K562 (cell line): ENCODE data around the gene CCL5. TPM values are rescaled to one million over a fixed set of nuclear protein-coding genes. Genes with fewer than 3 reads are reported as not detected.

ENCODE experiments used
- ATAC-seq: fragments of 200-7000 bp; cut with Tn5 transposase; 3 replicates; pipeline ENCODE4 v1.9.1; 2020; ENCODE audit warnings: moderate library complexity
- BruUV-seq: library from RNA; stranded (reverse); fragments of 400-500 nt; replicated peaks from 2 replicates; lab custom pipeline; 2021; lab: Mats Ljungman, UMichigan
- CTCF ChIA-PET: fragments of 300-600 bp; formaldehyde crosslinking; extraction: SDS; loops from one replicate; lab custom pipeline; 2021; ENCODE audit warnings: low intra/inter-chr PET ratio; lab: Yijun Ruan, JAX
- POLR2A ChIA-PET: fragments of 300-600, 350-650 bp; sonication (Branson Sonifier 250); formaldehyde crosslinking; extraction: SDS; loops from one replicate; lab custom pipeline; 2021; ENCODE audit warnings: antibody characterized with exemption, inconsistent platforms; lab: Yijun Ruan, JAX
- DNase-seq, 4 experiments: peaks; one replicate each; pipeline versions ENCODE4 v3.0.0 to v3.0.0-alpha.2; 2011 to 2018; ENCODE audit warnings: low spot score in 3 of 4, mixed read lengths in 3 of 4; ENCODE audit errors: extremely low read depth in 1 of 4
- FAIRE-seq: peaks from 2 replicates; lab custom pipeline; 2011; peaks lifted over from hg19 to GRCh38; lab: Jason Lieb, UNC
- H2AFZ ChIP-seq: 2 replicates; pipeline ENCODE4 v1.6.0; 2011; ENCODE audit warnings: low read depth, low read length, control low read depth, inconsistent platforms
- H3K27ac ChIP-seq: fragments of 200-600 bp; 3 replicates; pipeline ENCODE4 v1.8.0; 2011; ENCODE audit warnings: low read depth, mild to moderate bottlenecking, control low read depth, inconsistent platforms, low read length, moderate library complexity, mixed read lengths; ENCODE audit errors: extremely low read depth
- H3K27me3 ChIP-seq, 2 experiments: fragments of 300-600 bp in 1 of 2; 2 replicates in 1 of 2; 3 replicates in 1 of 2; pipeline versions ENCODE4 v1.6.0 to v1.8.0; 2011; ENCODE audit warnings: inconsistent platforms in 2 of 2, low read length in 2 of 2, mild to moderate bottlenecking in 1 of 2, mixed read lengths in 1 of 2, moderate library complexity in 1 of 2; ENCODE audit not compliant: control insufficient read depth in 2 of 2, insufficient read depth in 2 of 2
- H3K36me3 ChIP-seq: fragments of 300-600 bp; 3 replicates; pipeline ENCODE4 v1.8.0; 2011; ENCODE audit warnings: mild to moderate bottlenecking, low read length, inconsistent platforms; ENCODE audit not compliant: control insufficient read depth, insufficient read depth
- H3K4me1 ChIP-seq, 2 experiments: fragments of 200-600 bp in 1 of 2; replicated peaks in 1 of 2; 2 replicates in 1 of 2; 3 replicates in 1 of 2; pipeline versions ENCODE4 v1.5.1 to v1.8.0; 2011; ENCODE audit warnings: inconsistent platforms in 2 of 2, low read length in 2 of 2, mild to moderate bottlenecking in 1 of 2, mixed read lengths in 1 of 2, moderate library complexity in 1 of 2; ENCODE audit not compliant: control insufficient read depth in 2 of 2, insufficient read depth in 2 of 2
- H3K4me2 ChIP-seq: 2 replicates; pipeline ENCODE4 v1.6.1; 2011; ENCODE audit warnings: low read length, control low read depth, inconsistent platforms, mixed read lengths; ENCODE audit not compliant: insufficient read depth
- H3K4me3 ChIP-seq: fragments of 200-600 bp; sonication (generic), shearing (Covaris generic); 2 replicates; pipeline ENCODE4 v1.5.1; 2016; ENCODE audit warnings: control low read depth, inconsistent platforms
- H3K79me2 ChIP-seq: fragments of 200-600 bp; 3 replicates; pipeline ENCODE4 v1.8.0; 2011; ENCODE audit warnings: low read length, inconsistent platforms; ENCODE audit not compliant: control insufficient read depth, insufficient read depth
- H3K9ac ChIP-seq, 2 experiments: 2 replicates each; pipeline versions ENCODE4 v1.6.0 to v1.6.1; 2011; ENCODE audit warnings: low read depth in 2 of 2, low read length in 2 of 2, control low read depth in 1 of 2, inconsistent platforms in 1 of 2, mild to moderate bottlenecking in 1 of 2, mixed read lengths in 1 of 2; ENCODE audit not compliant: insufficient read depth in 1 of 2
- H3K9me1 ChIP-seq: one replicate; pipeline ENCODE4 v1.6.0; 2011; ENCODE audit warnings: inconsistent platforms, mild to moderate bottlenecking, low read length, moderate library complexity; ENCODE audit not compliant: control insufficient read depth, insufficient read depth
- H3K9me3 ChIP-seq: replicated peaks from 2 replicates; pipeline ENCODE4 v1.5.1; 2011; ENCODE audit warnings: low read depth, low read length, inconsistent platforms; ENCODE audit not compliant: control insufficient read depth, insufficient read depth
- H4K20me1 ChIP-seq: replicated peaks from 2 replicates; pipeline ENCODE4 v1.6.1; 2011; ENCODE audit warnings: low read length, inconsistent platforms, mixed read lengths; ENCODE audit not compliant: control insufficient read depth, insufficient read depth
- BRD9 ChIP-seq: fragments of 450-650 bp; IDR thresholded peaks from 2 replicates; pipeline ENCODE4 v1.6.1; 2018; ENCODE audit warnings: low read depth; ENCODE audit not compliant: partially characterized antibody
- MTF1 ChIP-seq: fragments of 250-450 bp; sonication (Bioruptor Pico); IDR thresholded peaks from 2 replicates; pipeline ENCODE4 v1.9.0; 2021; ENCODE audit warnings: moderate library complexity, mild to moderate bottlenecking, inconsistent platforms, borderline replicate concordance
- SIN3A ChIP-seq, 2 experiments: fragments of 150-350 bp in 1 of 2; IDR thresholded peaks; 2 replicates each; pipeline ENCODE4 v1.6.1; 2011 to 2016; ENCODE audit warnings: borderline replicate concordance in 2 of 2, low read depth in 2 of 2, low read length in 2 of 2, mild to moderate bottlenecking in 2 of 2, moderate library complexity in 2 of 2; ENCODE audit not compliant: control insufficient read depth in 1 of 2
- ZC3H11A ChIP-seq: IDR thresholded peaks from 2 replicates; pipeline ENCODE4 v1.6.1; 2012; ENCODE audit warnings: low read depth, low read length, improper control_type of control experiment
- ZNF184 ChIP-seq: sonication (generic); formaldehyde crosslinking; IDR thresholded peaks from 2 replicates; pipeline ENCODE4 v1.5.0; 2020; ENCODE audit warnings: missing genetic modification reagents
- ZNF668 ChIP-seq: fragments of 250-450 bp; sonication (Bioruptor Pico); IDR thresholded peaks from 2 replicates; pipeline ENCODE4 v1.8.0; 2022; ENCODE audit warnings: mild to moderate bottlenecking, inconsistent platforms
- WGBS: fragments of 100-300 bp; shearing (Covaris generic); methylation state at CpG from one replicate; pipeline ENCODE4 v1.1.6; 2016; ENCODE audit warnings: low coverage, mixed read lengths; ENCODE audit not compliant: insufficient coverage; ENCODE audit errors: missing lambda C conversion rate; 5-methylcytosine and 5-hydroxymethylcytosine counted together
- in situ Hi-C: fragments of 300-500 bp; cut with MboI; formaldehyde crosslinking; loops from 4 replicates; pipeline ENCODE4 v1.15.0; 2018; ENCODE audit warnings: inconsistent platforms, mixed read lengths
- intact Hi-C: fragments of 100-400 bp; cut with micrococcal nuclease; formaldehyde crosslinking; loops from 2 replicates; pipeline ENCODE4 v1.14.2; 2022
- polyA plus RNA-seq, 8 experiments: library from polyadenylated mRNA; depleted of rRNA in 4 of 8; stranded (reverse) in 5 of 8; unstranded in 3 of 8; fragments of >200 nt; fragmentation: Nextera tagmentation in 2 of 8; fragmentation: Illumina TruSeq in 1 of 8; extraction: Ambion mirVana in 2 of 8; extraction: Trizol in 1 of 8; gene quantifications; 2 replicates each; pipeline versions ENCODE4 v1.2.1 to v1.2.3, GENCODE V29; 2011 to 2014; ENCODE audit warnings: inconsistent platforms in 1 of 8, missing spikeins in 1 of 8
- total RNA-seq, 7 experiments: library from RNA; depleted of rRNA in 6 of 7; stranded (reverse); fragments of >200 nt in 6 of 7; fragmentation: Illumina TruSeq in 2 of 7; extraction: Trizol in 2 of 7; gene quantifications; 2 replicates each; pipeline versions ENCODE4 v1.2.1 to v1.2.3, GENCODE V29; 2011 to 2021; ENCODE audit warnings: low replicate concordance in 1 of 7

CCL5 gene
- total and polyA plus RNA-seq, 9 of the 15 experiments (the other 6 are each of a cell fraction or from before 2014, with no cell fraction given), result 0.18 to 0.59 (median 0.45) TPM; not detected in 1

DNA sequence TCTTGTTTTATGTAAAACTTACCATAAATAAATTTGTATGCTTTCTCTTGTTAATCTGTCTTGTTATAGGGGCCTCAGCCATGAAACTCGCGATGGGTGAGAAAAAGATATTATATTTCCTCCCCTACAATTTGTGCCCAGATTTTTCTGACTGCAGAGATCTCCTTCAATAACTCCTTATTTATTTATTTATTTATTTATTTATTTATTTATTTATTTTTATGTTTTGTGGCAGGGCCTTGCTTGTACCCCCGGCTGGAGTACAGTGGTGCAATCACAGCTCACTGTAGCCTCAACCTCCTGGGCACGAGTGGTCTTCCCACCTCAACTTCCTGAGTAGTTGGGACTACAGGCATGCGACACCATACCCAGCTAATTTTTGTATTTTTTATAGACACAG is 23.3 kb upstream of the CCL5 start:
- Histone ChIP-seq H3K27ac (no peak overlapping the region), H3K9me1 (no peaks in the 10 kb centered on the region), H3K36me3 (no peaks in the 10 kb centered on the region), H3K9ac (no peak overlapping the region), H3K4me1 (peaks cover 9 to 14% of the 10 kb centered on the region in 2 experiments; a peak in 4 of 5 replicates), H4K20me1 (no peaks in the 10 kb centered on the region), H3K4me2 (no peak overlapping the region), H3K4me3 (no peak overlapping the region), H3K79me2 (no peaks in the 10 kb centered on the region), H3K9me3 (no peaks in the 10 kb centered on the region), H3K27me3 (no peaks in the 10 kb centered on the region), H2AFZ (no peak overlapping the region)
- FAIRE-seq (no peak), ATAC-seq (no peak), DNase-seq (no peak)
- TF ChIP-seq ZC3H11A (peak; percentile 34; the same call in 1 of the 2 replicates), MTF1 (no peak)
- intact Hi-C loops (no loop called here), in situ Hi-C loops (no loop called here)
- no TSS peak for BruUV-seq
- CTCF ChIA-PET, result no interaction called here
- WGBS, result 85% methylated on average over 5 of the region's 5 CpGs
- POLR2A ChIA-PET, result interaction anchor here (1.4 kb wide), 1 partner anchor 10 kb away, joined by 3 read pairs; no protein-coding TSS in a partner anchor

DNA sequence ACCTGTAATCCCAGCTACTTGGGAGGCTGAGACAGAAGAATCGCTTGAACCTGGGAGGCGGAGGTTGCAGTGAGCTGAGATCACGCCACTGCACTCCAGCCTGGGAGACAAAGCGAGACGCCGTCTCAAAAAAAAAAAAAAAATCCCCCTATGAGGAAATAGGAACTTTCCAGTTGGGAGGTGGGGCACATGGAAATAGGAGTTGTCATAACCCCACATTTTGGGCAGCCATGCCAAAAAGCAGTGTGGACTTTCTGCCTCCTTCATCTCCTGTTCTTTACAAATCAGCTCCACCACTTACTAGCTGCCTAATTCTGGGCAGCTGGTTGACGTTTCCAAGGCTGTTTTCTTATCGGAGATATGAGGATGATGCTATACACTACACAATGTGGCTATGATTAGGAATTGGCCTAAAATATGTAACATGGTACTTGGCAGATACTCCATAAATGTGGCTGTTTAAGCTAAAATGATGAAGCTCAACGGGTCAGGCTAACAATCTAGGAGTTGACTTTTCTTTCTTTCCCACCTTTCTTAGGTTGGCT is 21.5 kb upstream of the CCL5 start:
- peaks cover 9 to 20% of the 10 kb centered on the region in 2 experiments; a peak in 4 of 5 replicates for H3K4me1 ChIP-seq

More for the DNA sequence above, 21.5 kb upstream of the CCL5 start:
- intact Hi-C loops, result no loop called here
- POLR2A ChIA-PET, result interaction anchor here (0.9 to 1.4 kb wide), 3 partner anchors 31 to 52 kb away, joined by 3 to 5 read pairs (median 4); no protein-coding TSS in a partner anchor
- Histone ChIP-seq H3K4me2 (no peak overlapping the region), H3K36me3 (no peaks in the 10 kb centered on the region), H3K9me1 (no peaks in the 10 kb centered on the region), H3K27ac (no peak overlapping the region), H2AFZ (no peak overlapping the region), H4K20me1 (no peaks in the 10 kb centered on the region), H3K79me2 (no peaks in the 10 kb centered on the region), H3K27me3 (no peaks in the 10 kb centered on the region), H3K9me3 (no peaks in the 10 kb centered on the region), H3K4me3 (no peak overlapping the region), H3K9ac (no peak overlapping the region)
- ATAC-seq (no peak), DNase-seq (no peak), FAIRE-seq (no peak)
- TF ChIP-seq BRD9, result no peak
- TF ChIP-seq ZNF668, result no peak
- TF ChIP-seq SIN3A (IDR thresholded peaks at IDR 0.05; ENCODE audit: borderline replicate concordance in 2 of 2, control insufficient read depth in 1 of 2, low read depth in 2 of 2, low read length in 2 of 2), result no peak
- no peak for TF ChIP-seq ZNF184 (CRISPR knock-in tag)
- no TSS peak for BruUV-seq
- CTCF ChIA-PET, result no interaction called here
- WGBS, result 48% methylated on average over 4 of the region's 9 CpGs
- in situ Hi-C loops, result no loop called here
